VCaP (cell line): ENCODE data around the gene ARHGAP42.
A peak's percentile ranks its signal among the peaks of the same experiment; 100 is the strongest.

Experiments used
- H3K27ac ChIP-seq: fragments of 450-650 bp; 2 replicates; pipeline ENCODE4 v1.5.1; 2017
- TF ChIP-seq, protein P1 (sequence below): fragments of 450-650 bp; conservative IDR thresholded peaks from 2 replicates; pipeline ENCODE4 v1.5.1; 2017; ENCODE audit warnings: mild to moderate bottlenecking, moderate library complexity

Gene ARHGAP42

DNA sequence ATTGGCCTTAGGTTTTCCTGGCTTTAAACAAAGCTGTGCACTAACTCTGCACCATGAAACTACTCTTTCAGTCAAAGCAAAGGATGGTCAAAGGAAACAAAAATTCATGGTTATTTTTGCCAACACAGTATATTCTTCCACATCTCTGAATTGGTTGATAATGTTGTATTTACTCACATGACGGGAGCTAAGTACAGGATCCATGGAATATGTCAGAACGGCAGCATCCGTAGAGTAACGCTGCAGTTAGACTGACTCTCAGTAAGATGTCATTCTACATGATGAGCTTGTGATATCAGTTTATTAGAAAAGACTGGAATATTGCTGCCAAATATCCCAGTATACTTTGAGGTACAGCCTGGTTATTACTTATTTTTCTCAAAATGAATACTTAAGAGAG is 270.4 kb downstream of the ARHGAP42 start:
- H3K27ac ChIP-seq = no peak overlapping the region
- TF ChIP-seq, protein P1, sequence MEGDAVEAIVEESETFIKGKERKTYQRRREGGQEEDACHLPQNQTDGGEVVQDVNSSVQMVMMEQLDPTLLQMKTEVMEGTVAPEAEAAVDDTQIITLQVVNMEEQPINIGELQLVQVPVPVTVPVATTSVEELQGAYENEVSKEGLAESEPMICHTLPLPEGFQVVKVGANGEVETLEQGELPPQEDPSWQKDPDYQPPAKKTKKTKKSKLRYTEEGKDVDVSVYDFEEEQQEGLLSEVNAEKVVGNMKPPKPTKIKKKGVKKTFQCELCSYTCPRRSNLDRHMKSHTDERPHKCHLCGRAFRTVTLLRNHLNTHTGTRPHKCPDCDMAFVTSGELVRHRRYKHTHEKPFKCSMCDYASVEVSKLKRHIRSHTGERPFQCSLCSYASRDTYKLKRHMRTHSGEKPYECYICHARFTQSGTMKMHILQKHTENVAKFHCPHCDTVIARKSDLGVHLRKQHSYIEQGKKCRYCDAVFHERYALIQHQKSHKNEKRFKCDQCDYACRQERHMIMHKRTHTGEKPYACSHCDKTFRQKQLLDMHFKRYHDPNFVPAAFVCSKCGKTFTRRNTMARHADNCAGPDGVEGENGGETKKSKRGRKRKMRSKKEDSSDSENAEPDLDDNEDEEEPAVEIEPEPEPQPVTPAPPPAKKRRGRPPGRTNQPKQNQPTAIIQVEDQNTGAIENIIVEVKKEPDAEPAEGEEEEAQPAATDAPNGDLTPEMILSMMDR = no peak

DNA sequence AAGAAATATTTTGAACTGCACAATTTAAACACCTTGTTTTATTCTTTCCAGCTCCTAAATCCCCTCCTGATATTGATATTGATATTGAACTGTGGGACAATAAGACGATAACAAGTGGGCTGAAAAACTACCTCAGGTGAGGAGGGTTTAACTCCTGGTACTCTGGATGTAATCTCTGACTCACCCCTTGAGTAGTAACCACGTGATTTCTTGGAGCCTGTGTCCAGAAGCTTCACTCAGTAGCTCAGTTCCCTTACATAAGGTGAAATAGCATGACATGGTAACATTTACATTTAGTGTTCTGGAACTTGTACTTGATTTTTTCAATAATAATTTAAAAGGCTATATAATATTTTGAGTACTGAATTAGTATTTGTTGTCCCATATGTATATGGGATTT is 274.5 kb downstream of the ARHGAP42 start:
- no peak overlapping the region for H3K27ac ChIP-seq
- TF ChIP-seq, protein P1 = no peak

DNA sequence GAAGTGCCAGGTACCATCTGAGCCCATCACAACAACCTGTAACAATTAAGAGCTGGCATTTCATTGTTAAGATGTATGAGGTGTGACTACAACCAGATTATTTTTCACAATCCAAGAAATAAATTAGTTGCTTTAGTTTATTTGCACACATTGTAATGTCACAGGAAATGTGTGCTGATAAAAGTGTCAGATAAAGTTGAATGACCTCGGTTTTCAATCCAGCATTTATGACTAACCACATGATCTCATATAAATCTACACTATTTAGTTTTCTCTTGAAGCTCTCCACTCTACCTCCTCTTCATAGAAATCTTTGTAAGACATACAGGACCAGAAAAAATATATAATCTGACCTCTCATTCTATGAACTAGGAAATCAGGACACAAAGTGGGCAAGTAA is 276.3 kb downstream of the ARHGAP42 start:
- TF ChIP-seq, protein P1 = no peak
- peak overlapping the region; percentile 72 for H3K27ac ChIP-seq

DNA sequence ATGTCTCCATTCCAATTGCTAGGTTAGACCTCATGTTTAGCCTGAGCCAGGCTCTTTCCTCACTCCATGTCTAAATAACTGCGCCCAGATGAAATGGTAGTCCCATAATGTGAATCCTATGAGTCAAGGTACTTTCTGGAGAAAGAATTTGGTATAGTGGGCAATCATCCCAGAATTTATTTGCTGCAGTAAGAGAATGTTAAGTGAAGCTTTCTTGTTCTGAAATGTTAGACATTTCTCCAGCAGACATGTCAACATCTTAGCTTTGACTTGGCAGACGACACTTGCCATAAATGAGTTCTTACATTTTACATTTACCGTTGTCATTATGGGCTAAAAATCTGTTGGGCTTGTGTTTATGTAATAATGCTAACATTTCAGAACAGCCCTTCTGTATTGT is 277.3 kb downstream of the ARHGAP42 start:
- H3K27ac ChIP-seq = peak overlapping the region; percentile 72
- TF ChIP-seq, protein P1 = no peak

DNA sequence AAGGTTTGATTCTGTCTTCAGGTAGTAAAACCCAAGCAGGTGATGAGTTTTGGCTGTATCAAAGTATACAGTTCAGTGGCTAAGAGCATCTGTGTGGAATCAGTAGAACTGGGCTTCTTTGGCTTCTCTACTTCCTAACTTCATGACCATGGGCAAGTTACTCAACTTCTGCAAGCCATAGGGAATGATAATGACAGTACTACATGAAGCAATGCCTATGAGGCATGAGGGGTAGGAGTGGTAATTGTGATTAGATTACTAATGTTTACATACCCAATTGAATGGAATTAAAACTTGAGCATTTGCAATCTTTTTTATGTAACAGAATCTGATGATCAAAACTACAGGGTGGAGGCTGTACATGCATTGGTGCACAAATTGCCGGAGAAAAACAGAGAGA is 278.3 kb downstream of the ARHGAP42 start:
- TF ChIP-seq, protein P1 = no peak
- H3K27ac ChIP-seq = peak overlapping the region; percentile 72

DNA sequence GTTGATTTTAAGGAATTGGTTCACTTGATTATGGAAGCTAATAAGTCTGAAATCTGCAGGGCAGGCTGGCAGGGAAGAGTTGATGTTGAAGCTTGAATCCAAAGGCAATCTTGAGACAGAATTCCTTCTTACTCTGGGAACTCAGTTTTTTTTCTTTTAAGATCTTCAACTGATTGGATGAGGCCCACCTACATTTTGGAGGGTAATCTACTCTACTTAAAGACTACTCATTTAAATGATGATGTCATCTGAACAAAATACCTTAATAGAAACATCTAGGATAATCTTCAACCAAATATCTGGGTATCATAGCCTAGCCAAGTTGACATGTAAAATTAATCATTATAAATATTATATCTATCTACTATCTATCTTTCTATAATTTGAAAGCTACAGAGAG is 279.3 kb downstream of the ARHGAP42 start:
- no peak overlapping the region for H3K27ac ChIP-seq
- TF ChIP-seq, protein P1 = no peak

DNA sequence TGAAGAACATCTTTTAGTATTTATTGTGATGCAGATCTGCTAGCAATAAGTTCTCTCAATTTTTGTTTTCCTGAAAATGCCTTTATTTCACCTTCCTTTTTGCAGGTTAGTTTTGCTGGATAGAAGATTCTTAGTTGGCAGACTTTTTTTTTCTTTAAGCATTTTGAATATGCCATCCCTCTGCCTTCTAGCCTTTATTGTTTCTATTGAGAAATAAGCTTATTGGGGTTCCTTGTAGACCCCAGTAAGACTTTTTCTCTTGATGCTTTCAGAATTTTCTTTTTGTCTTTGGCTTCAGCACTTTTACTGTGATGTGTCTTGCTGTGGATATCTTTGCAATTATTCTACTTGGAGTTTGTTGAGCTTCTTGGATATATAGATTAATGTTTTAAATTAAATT is 281.9 kb downstream of the ARHGAP42 start:
- TF ChIP-seq, protein P1 = no peak
- no peak overlapping the region for H3K27ac ChIP-seq
